ENCODE measurements around the gene SLIT1.

DNA sequence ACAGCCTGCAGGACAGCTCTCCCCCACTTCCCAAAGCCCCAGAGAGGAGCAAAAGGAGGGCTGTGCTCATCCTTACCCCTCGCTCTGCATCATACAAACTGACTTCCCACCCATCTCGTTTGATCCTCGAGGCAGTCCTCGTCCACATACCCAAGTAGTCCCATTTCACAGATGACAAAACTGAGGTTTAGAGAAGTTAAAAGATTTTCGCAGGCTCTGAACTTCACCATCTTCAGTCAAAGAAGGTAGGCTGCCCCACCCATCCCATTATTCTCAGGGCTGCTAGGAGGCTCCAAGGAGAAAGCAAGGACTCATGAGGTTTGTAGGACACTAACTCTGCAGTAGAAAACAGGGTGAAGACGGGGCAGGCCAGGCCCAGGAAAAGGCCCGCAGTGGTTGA, 147.1 kb downstream of the SLIT1 start:
- no peak for TF ChIP-seq POLR2A (IDR thresholded peaks at IDR 0.05)
- TF ChIP-seq, protein P1, sequence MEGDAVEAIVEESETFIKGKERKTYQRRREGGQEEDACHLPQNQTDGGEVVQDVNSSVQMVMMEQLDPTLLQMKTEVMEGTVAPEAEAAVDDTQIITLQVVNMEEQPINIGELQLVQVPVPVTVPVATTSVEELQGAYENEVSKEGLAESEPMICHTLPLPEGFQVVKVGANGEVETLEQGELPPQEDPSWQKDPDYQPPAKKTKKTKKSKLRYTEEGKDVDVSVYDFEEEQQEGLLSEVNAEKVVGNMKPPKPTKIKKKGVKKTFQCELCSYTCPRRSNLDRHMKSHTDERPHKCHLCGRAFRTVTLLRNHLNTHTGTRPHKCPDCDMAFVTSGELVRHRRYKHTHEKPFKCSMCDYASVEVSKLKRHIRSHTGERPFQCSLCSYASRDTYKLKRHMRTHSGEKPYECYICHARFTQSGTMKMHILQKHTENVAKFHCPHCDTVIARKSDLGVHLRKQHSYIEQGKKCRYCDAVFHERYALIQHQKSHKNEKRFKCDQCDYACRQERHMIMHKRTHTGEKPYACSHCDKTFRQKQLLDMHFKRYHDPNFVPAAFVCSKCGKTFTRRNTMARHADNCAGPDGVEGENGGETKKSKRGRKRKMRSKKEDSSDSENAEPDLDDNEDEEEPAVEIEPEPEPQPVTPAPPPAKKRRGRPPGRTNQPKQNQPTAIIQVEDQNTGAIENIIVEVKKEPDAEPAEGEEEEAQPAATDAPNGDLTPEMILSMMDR (IDR thresholded peaks at IDR 0.05): no peak

All from body of pancreas (tissue), 4 donors.